NCI-H82 treated with DMSO at 0.1 percent for 48 hours (cell line): ENCODE results near the gene POLR2A.

ENCODE experiments used
- DNase-seq: peaks from one replicate; lab custom pipeline; 2025; ENCODE audit not compliant: unreplicated experiment; lab: John Stamatoyannopoulos, UW

The POLR2A gene

DNA sequence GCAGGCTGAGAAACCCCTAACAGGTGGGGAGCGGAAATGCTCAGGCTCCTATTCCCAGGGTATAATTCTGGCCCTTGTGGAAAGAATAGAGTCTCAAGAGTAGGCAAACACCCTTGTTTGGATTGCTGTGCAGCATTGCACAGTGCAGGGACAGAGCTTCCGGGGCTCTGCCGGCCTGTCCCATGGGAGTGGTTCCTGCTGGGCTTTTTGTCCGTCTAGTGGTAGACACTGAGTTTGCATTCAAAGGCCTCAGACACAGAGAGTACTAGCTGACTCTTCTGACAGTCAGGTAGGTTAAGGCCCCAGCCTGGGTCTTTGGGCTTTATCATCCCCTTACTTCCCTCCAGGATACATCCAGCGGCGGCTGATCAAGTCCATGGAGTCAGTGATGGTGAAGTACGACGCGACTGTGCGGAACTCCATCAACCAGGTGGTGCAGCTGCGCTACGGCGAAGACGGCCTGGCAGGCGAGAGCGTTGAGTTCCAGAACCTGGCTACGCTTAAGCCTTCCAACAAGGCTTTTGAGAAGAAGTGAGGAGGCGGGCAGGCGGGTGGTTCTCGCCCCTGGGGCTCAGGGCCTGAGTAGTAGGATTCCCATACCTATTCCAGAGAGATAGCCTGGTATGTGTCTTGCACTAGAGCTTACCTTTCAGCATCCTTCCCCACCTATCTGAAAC is 18.1 kb downstream of the POLR2A start:
- DNase-seq, result no peak

GRCh38 chr17:7502987-7503386 is 18.8 kb downstream of the POLR2A start:
- no peak for DNase-seq

DNA sequence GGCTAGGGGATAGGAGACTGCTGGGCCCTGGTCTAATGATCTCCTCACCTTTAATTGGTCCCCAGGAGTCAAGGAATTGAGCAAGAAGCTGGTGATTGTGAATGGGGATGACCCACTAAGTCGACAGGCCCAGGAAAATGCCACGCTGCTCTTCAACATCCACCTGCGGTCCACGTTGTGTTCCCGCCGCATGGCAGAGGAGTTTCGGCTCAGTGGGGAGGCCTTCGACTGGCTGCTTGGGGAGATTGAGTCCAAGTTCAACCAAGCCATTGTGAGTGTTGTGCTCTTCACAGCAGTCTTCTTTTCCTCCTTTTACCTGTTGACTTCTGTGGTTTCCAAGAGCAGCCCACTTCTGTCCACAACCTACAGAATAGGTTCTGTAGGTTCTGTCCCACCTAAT is 19.4 kb downstream of the POLR2A start:
- no peak for DNase-seq

- DNase-seq, result no peak
Observed at GRCh38 chr17:7508145-7508544, 24.0 kb downstream of the POLR2A start.

DNA sequence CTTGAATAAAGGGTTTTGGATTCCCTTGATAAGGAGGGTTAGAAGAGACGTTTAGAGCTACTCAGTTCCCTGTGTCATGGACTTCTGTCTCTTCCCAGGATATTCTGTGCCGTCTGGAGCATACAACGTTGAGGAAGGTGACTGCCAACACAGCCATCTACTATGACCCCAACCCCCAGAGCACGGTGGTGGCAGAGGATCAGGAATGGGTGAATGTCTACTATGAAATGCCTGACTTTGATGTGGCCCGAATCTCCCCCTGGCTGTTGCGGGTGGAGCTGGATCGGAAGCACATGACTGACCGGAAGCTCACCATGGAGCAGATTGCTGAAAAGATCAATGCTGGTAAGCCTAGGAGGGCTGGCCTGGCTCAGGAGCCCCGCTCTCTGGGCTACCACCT is 24.7 kb downstream of the POLR2A start:
- no peak for DNase-seq

- DNase-seq, result no peak
Observed at GRCh38 chr17:7509937-7510336, 25.8 kb downstream of the POLR2A start.

- no peak for DNase-seq
Observed at GRCh38 chr17:7511108-7511507, 26.9 kb downstream of the POLR2A start.

- no peak for DNase-seq
Observed at GRCh38 chr17:7512105-7512504, 27.9 kb downstream of the POLR2A start.

DNA sequence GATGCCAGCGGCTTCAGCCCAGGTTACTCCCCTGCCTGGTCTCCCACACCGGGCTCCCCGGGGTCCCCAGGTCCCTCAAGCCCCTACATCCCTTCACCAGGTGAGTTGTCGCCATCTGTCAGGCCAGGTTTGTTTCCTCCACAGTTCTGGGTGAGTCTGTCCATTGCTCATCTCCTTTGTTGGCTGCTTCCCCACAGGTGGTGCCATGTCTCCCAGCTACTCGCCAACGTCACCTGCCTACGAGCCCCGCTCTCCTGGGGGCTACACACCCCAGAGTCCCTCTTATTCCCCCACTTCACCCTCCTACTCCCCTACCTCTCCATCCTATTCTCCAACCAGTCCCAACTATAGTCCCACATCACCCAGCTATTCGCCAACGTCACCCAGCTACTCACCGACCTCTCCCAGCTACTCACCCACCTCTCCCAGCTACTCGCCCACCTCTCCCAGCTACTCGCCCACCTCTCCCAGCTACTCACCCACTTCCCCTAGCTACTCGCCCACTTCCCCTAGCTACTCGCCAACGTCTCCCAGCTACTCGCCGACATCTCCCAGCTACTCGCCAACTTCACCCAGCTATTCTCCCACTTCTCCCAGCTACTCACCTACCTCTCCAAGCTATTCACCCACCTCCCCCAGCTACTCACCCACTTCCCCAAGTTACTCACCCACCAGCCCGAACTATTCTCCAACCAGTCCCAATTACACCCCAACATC is 28.8 kb downstream of the POLR2A start:
- DNase-seq, result no peak

- no peak for DNase-seq
Observed at GRCh38 chr17:7513850-7514419, 29.8 kb downstream of the POLR2A start.

DNA sequence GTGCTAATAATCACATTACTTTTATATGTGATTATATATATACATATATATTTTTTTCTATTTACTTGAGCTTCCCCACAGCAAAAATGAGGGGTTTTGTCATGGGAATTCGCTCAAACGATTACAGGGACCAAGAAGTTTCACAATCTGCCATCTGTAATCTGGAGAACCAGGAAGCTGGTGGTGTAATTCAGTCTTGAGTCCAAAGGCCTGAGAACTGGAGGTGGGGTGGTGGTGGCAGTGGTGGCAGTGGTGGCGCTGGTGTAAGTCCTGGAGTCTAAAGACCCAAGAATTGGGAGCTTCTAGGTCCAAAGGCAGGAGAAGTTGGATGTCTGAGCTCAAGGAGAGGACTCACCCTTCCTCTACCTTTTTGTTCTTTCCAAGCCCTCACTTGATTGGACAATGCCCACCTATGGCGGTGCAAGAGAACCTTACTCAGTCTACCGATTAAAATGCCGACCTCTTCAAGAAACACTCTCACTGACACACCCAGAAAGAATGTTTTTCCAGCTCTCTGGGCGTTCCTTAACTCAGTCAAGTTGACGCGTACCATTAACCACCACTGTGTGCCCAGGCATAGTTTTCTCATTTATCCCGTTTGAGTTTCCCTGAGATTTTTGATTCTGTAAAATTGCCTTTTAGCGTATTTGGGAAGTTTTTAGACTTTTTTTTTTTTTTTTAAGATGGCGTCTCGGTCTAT is 31.9 kb downstream of the POLR2A start:
- DNase-seq, result no peak

- peak; percentile 48 for DNase-seq
Observed at GRCh38 chr17:7523033-7523432, 38.9 kb downstream of the POLR2A start.

GRCh38 chr17:7528842-7529241 is 44.7 kb downstream of the POLR2A start:
- DNase-seq, result no peak

- DNase-seq, result no peak
Observed at GRCh38 chr17:7530023-7530900, 46.1 kb downstream of the POLR2A start.

- DNase-seq, result no peak
Observed at GRCh38 chr17:7538050-7538449, 53.9 kb downstream of the POLR2A start.

- DNase-seq, result no peak
Observed at GRCh38 chr17:7538891-7539545, 54.9 kb downstream of the POLR2A start.

GRCh38 chr17:7541074-7541621 is 57.0 kb downstream of the POLR2A start:
- no peak for DNase-seq

- DNase-seq, result no peak
Observed at GRCh38 chr17:7544911-7545310, 60.7 kb downstream of the POLR2A start.

DNA sequence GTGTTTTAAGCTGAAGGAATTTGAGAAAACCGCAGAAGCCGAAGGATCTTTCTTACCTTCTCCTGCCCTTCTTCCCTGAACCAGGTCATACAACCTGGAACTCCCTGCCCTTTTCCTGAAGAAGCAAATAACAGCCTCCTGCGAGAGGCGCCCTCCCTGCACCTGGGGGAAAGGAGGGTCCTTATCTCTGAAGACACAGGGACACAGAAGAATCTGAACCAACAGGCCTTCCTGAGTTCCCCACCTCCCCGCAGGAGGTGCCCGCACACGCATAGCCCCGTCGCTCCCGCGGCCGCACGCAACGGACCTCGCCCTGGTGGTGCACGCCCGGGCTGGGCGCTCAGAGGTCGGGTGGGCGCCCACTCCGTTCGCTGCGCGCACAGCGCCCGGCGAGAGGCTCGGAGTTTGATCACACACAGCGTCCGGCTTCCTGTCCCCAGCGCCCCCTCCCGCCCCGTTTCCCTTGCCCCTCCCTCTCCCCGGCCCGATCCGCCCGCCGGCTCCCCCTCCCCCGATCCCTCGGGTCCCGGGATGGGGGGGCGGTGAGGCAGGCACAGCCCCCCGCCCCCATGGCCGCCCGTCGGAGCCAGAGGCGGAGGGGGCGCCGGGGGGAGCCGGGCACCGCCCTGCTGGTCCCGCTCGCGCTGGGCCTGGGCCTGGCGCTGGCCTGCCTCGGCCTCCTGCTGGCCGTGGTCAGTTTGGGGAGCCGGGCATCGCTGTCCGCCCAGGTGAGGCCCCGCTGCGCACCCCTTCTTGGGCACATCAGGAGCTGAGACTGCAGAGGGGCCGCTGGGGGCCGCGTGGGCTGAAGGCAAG is 64.6 kb downstream of the POLR2A start, which contains the start of gene TNFSF12:
TNFSF12 (plus strand) TSS at position 474 of the 816 bp plus-strand sequence; CDS start at position 570, 96 bp downstream.
- no peak for DNase-seq
